ENCODE results near the gene CAMK4. TPM values are rescaled to one million over a fixed set of nuclear protein-coding genes. Genes with fewer than 3 reads are reported as not detected.

CAMK4 gene
- total and polyA plus RNA-seq, 2 experiments from 2014 or later, result 4.2 to 7.3 TPM

DNA sequence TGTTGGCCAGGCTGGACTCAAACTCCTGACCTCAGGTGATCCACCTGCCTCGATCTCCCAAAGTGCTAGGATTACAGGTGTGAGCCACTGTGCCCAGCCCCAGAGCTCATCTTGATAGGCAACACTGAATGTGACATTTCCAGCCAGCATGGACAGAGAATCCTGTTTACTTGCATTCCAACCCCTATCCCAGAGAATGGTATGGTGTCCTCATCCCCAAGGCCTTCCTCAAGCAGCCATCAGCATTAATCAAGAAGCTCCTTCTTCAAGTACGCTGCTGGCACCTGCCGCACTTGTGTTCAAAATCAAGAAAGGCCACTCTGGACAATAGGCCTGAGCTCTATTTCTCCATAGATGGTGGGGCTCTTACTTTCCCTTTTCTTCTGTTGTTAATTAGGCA is 247.9 kb downstream of the CAMK4 start:
- Mint-ChIP-seq H3K27ac (no peak overlapping the region), H3K36me3 (ENCODE audit: low read depth) (no peaks in the 10 kb centered on the region; the same call in 2 of the 3 replicates), H3K4me1 (no peaks in the 10 kb centered on the region), H3K4me3 (no peak overlapping the region), H3K9me3 (no peaks in the 10 kb centered on the region; the same call in 2 of the 3 replicates), H3K27me3 (ENCODE audit: insufficient read depth, low read depth, poor library complexity) (no peaks in the 10 kb centered on the region)
- H3K4me1 ChIP-seq (ENCODE audit: insufficient read depth), result no peaks in the 10 kb centered on the region
- TF ChIP-seq CTCF (conservative IDR thresholded peaks at IDR 0.05; ENCODE audit: low read depth in 2 of 2) (no peak), ZNF114 (CRISPR knock-in tag; IDR thresholded peaks at IDR 0.05) (no peak), NANOG (IDR thresholded peaks at IDR 0.05; ENCODE audit: borderline replicate concordance) (no peak), ZNF462 (CRISPR knock-in tag; IDR thresholded peaks at IDR 0.05) (no peak), EZH2 (IDR thresholded peaks at IDR 0.05; ENCODE audit: low read depth, unreplicated experiment) (no peak)
- TF ChIP-seq, protein P1, sequence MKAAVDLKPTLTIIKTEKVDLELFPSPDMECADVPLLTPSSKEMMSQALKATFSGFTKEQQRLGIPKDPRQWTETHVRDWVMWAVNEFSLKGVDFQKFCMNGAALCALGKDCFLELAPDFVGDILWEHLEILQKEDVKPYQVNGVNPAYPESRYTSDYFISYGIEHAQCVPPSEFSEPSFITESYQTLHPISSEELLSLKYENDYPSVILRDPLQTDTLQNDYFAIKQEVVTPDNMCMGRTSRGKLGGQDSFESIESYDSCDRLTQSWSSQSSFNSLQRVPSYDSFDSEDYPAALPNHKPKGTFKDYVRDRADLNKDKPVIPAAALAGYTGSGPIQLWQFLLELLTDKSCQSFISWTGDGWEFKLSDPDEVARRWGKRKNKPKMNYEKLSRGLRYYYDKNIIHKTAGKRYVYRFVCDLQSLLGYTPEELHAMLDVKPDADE (IDR thresholded peaks at IDR 0.05), result no peak
- TF ChIP-seq, protein P2, sequence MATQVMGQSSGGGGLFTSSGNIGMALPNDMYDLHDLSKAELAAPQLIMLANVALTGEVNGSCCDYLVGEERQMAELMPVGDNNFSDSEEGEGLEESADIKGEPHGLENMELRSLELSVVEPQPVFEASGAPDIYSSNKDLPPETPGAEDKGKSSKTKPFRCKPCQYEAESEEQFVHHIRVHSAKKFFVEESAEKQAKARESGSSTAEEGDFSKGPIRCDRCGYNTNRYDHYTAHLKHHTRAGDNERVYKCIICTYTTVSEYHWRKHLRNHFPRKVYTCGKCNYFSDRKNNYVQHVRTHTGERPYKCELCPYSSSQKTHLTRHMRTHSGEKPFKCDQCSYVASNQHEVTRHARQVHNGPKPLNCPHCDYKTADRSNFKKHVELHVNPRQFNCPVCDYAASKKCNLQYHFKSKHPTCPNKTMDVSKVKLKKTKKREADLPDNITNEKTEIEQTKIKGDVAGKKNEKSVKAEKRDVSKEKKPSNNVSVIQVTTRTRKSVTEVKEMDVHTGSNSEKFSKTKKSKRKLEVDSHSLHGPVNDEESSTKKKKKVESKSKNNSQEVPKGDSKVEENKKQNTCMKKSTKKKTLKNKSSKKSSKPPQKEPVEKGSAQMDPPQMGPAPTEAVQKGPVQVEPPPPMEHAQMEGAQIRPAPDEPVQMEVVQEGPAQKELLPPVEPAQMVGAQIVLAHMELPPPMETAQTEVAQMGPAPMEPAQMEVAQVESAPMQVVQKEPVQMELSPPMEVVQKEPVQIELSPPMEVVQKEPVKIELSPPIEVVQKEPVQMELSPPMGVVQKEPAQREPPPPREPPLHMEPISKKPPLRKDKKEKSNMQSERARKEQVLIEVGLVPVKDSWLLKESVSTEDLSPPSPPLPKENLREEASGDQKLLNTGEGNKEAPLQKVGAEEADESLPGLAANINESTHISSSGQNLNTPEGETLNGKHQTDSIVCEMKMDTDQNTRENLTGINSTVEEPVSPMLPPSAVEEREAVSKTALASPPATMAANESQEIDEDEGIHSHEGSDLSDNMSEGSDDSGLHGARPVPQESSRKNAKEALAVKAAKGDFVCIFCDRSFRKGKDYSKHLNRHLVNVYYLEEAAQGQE (IDR thresholded peaks at IDR 0.05; ENCODE audit: unreplicated experiment), result no peak
- H3K9me2 ChIP-seq (ENCODE audit: insufficient read depth), result peaks cover 9% of the 10 kb centered on the region; the same call in 1 of the 2 replicates
- no peak for ATAC-seq
- no peak overlapping the region for H3K27ac ChIP-seq (ENCODE audit: low read depth)
- no peak for DNase-seq (ENCODE audit: low spot score)
- H3K27me3 ChIP-seq (ENCODE audit: insufficient read depth), result no peaks in the 10 kb centered on the region
- no peaks in the 10 kb centered on the region for H4K20me1 ChIP-seq (replicated peaks; ENCODE audit: insufficient read depth)
- no peak overlapping the region for H3K4me3 ChIP-seq
- no peak overlapping the region for H3K4me2 ChIP-seq
- H3F3A ChIP-seq (replicated peaks; ENCODE audit: low read depth), result no peaks in the 10 kb centered on the region
- H2AFZ ChIP-seq, result no peak overlapping the region
- H3K79me2 ChIP-seq (replicated peaks; ENCODE audit: insufficient read depth), result no peaks in the 10 kb centered on the region
- H3K36me3 ChIP-seq (ENCODE audit: insufficient read depth), result no peaks in the 10 kb centered on the region
